Mammary epithelial cell (primary cell): ENCODE results near the gene WDR72.

Experiments used
- EZH2 ChIP-seq: IDR thresholded peaks from 2 replicates; pipeline ENCODE4 v1.6.1; 2012; ENCODE audit warnings: low read length, inconsistent platforms, borderline replicate concordance
- TF ChIP-seq, protein P1 (sequence below), 2 donors: IDR thresholded peaks in 1 of 2; conservative IDR thresholded peaks in 1 of 2; 2 replicates each; pipeline ENCODE4 v1.5.1; 2011 to 2012; ENCODE audit warnings: inconsistent platforms in 2 of 2, low read length in 2 of 2, mild to moderate bottlenecking in 2 of 2, control low read depth in 1 of 2, low read depth in 1 of 2; ENCODE audit not compliant: insufficient read depth in 1 of 2; ENCODE audit errors: extremely low read depth in 1 of 2

DNA sequence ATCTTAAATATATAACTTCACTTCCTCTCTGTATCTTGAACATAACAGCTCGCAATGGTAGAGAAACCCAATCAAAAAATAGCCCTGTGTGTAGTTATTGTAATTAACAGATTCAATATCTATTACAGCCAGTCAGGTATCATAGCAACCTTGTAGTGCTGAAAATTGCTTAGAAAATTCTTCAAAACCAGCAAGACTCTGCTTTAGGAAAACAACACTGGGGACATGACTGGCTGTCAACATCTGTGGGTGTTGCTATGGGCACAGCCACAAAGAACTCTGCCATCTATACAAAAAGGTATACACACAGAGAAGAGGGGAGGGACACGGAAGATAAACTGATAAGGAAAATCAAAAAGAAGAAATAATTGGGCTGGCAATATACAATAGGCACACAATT, 101.2 kb downstream of the WDR72 start:
- TF ChIP-seq, protein P1, sequence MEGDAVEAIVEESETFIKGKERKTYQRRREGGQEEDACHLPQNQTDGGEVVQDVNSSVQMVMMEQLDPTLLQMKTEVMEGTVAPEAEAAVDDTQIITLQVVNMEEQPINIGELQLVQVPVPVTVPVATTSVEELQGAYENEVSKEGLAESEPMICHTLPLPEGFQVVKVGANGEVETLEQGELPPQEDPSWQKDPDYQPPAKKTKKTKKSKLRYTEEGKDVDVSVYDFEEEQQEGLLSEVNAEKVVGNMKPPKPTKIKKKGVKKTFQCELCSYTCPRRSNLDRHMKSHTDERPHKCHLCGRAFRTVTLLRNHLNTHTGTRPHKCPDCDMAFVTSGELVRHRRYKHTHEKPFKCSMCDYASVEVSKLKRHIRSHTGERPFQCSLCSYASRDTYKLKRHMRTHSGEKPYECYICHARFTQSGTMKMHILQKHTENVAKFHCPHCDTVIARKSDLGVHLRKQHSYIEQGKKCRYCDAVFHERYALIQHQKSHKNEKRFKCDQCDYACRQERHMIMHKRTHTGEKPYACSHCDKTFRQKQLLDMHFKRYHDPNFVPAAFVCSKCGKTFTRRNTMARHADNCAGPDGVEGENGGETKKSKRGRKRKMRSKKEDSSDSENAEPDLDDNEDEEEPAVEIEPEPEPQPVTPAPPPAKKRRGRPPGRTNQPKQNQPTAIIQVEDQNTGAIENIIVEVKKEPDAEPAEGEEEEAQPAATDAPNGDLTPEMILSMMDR (conservative IDR thresholded peaks at IDR 0.05 in 1 of 2, IDR thresholded peaks at IDR 0.05 in 1 of 2; ENCODE audit: extremely low read depth in 1 of 2, insufficient read depth in 1 of 2, low read depth in 1 of 2, low read length in 2 of 2): no peak
- no peak for TF ChIP-seq EZH2
